ENCODE measurements around the gene SLC9A6. TPM values are rescaled to one million over a fixed set of nuclear protein-coding genes. Genes with fewer than 3 reads are reported as not detected.

SLC9A6 gene
- total and polyA plus RNA-seq, 2 donors (not counting 1 experiment from before 2014, with no cell fraction given), result 22.2 to 30.4 TPM

DNA sequence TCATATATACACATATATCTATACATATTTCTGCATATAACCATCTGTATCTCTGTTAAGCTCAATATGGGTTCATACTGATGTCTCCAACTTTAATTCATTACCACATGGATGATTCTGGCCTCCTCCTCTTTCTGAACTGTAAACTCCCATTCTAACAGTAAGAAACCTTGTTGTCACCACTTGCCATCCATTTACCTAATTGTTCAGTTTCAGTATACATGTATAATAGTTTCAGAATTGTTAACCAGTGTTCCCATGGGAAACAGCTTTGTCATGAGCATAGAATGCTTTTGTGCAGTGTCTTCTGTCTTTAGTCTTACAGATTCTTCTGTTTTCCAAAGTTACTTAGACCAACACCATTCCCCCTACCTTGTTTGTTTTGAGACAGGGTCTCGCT lies 35.9 kb downstream of the SLC9A6 start:
- Histone ChIP-seq H3K79me2 (ENCODE audit: control insufficient read depth, insufficient read depth, low read length) (no peaks in the 10 kb centered on the region), H2AFZ (ENCODE audit: low read length) (no peak overlapping the region), H3K9me3 (ENCODE audit: control insufficient read depth, insufficient read depth, low read depth, low read length) (no peaks in the 10 kb centered on the region), H4K20me1 (ENCODE audit: control insufficient read depth, extremely low read depth, insufficient read depth, low read length) (no peaks in the 10 kb centered on the region), H3K4me3 (replicated peaks in 1 of 4; ENCODE audit: control extremely low read depth in 1 of 4, insufficient read depth in 1 of 4, low read depth in 3 of 4, low read length in 4 of 4) (no peak overlapping the region), H3K27ac (ENCODE audit: insufficient read depth, low read length) (no peak overlapping the region), H3K27me3 (ENCODE audit: control insufficient read depth, insufficient read depth, low read length) (no peaks in the 10 kb centered on the region), H3K4me2 (ENCODE audit: extremely low read depth, insufficient read depth, low read length) (no peak overlapping the region), H3K9ac (ENCODE audit: insufficient read depth, low read length) (no peak overlapping the region), H3K4me1 (ENCODE audit: control insufficient read depth, extremely low read depth, insufficient read depth, low read length) (no peaks in the 10 kb centered on the region), H3K36me3 (ENCODE audit: control insufficient read depth, insufficient read depth, low read length) (no peaks in the 10 kb centered on the region)
- DNase-seq (ENCODE audit: low read depth in 2 of 2), result no peak
- no peak for TF ChIP-seq CTCF (conservative IDR thresholded peaks at IDR 0.05 in 1 of 2, IDR thresholded peaks at IDR 0.05 in 1 of 2; ENCODE audit: low read depth in 1 of 2, low read length in 2 of 2)
- TF ChIP-seq EZH2 (IDR thresholded peaks at IDR 0.05; ENCODE audit: low read length, missing control alignments), result no peak

GRCh38 chrX:136021903-136022302 lies 36.7 kb downstream of the SLC9A6 start:
- Histone ChIP-seq H4K20me1 (ENCODE audit: control insufficient read depth, extremely low read depth, insufficient read depth, low read length) (no peaks in the 10 kb centered on the region), H2AFZ (ENCODE audit: low read length) (no peak overlapping the region), H3K27me3 (ENCODE audit: control insufficient read depth, insufficient read depth, low read length) (no peaks in the 10 kb centered on the region), H3K4me3 (replicated peaks in 1 of 4; ENCODE audit: control extremely low read depth in 1 of 4, insufficient read depth in 1 of 4, low read depth in 3 of 4, low read length in 4 of 4) (no peak overlapping the region), H3K9me3 (ENCODE audit: control insufficient read depth, insufficient read depth, low read depth, low read length) (no peaks in the 10 kb centered on the region), H3K9ac (ENCODE audit: insufficient read depth, low read length) (no peak overlapping the region), H3K27ac (ENCODE audit: insufficient read depth, low read length) (no peak overlapping the region), H3K79me2 (ENCODE audit: control insufficient read depth, insufficient read depth, low read length) (no peaks in the 10 kb centered on the region), H3K4me2 (ENCODE audit: extremely low read depth, insufficient read depth, low read length) (no peak overlapping the region), H3K4me1 (ENCODE audit: control insufficient read depth, extremely low read depth, insufficient read depth, low read length) (no peaks in the 10 kb centered on the region), H3K36me3 (ENCODE audit: control insufficient read depth, insufficient read depth, low read length) (no peaks in the 10 kb centered on the region)
- TF ChIP-seq EZH2 (IDR thresholded peaks at IDR 0.05; ENCODE audit: low read length, missing control alignments) (no peak), CTCF (conservative IDR thresholded peaks at IDR 0.05 in 1 of 2, IDR thresholded peaks at IDR 0.05 in 1 of 2; ENCODE audit: low read depth in 1 of 2, low read length in 2 of 2) (no peak)
- no peak for DNase-seq (ENCODE audit: low read depth in 2 of 2)

DNA sequence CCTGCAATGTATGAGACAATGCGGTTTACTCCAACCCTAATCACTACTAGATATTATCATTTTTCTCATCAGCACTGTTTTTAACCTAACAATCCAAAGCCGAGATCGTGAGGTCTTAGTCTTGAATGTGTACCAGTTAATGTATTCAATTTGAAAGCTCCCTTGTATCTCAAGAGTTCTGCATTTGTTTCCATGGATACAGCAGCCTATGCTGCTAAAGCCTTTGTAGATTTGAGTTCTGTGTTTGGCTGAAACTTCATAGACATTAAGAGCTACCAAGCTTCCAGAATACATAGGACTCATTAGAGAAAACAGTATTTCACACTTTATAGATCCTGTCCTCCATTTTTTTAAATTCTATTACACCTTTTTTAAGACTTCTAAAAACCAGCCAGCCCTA lies 39.9 kb downstream of the SLC9A6 start:
- Histone ChIP-seq H3K9ac (ENCODE audit: insufficient read depth, low read length) (no peak overlapping the region), H3K79me2 (ENCODE audit: control insufficient read depth, insufficient read depth, low read length) (no peaks in the 10 kb centered on the region), H4K20me1 (ENCODE audit: control insufficient read depth, extremely low read depth, insufficient read depth, low read length) (no peaks in the 10 kb centered on the region), H3K36me3 (ENCODE audit: control insufficient read depth, insufficient read depth, low read length) (no peaks in the 10 kb centered on the region), H2AFZ (ENCODE audit: low read length) (no peak overlapping the region), H3K27ac (ENCODE audit: insufficient read depth, low read length) (no peak overlapping the region), H3K27me3 (ENCODE audit: control insufficient read depth, insufficient read depth, low read length) (no peaks in the 10 kb centered on the region), H3K4me2 (ENCODE audit: extremely low read depth, insufficient read depth, low read length) (no peak overlapping the region), H3K4me1 (ENCODE audit: control insufficient read depth, extremely low read depth, insufficient read depth, low read length) (peaks cover 4% of the 10 kb centered on the region), H3K9me3 (ENCODE audit: control insufficient read depth, insufficient read depth, low read depth, low read length) (no peaks in the 10 kb centered on the region), H3K4me3 (replicated peaks in 1 of 4; ENCODE audit: control extremely low read depth in 1 of 4, insufficient read depth in 1 of 4, low read depth in 3 of 4, low read length in 4 of 4) (no peak overlapping the region)
- TF ChIP-seq EZH2 (IDR thresholded peaks at IDR 0.05; ENCODE audit: low read length, missing control alignments) (no peak), CTCF (conservative IDR thresholded peaks at IDR 0.05 in 1 of 2, IDR thresholded peaks at IDR 0.05 in 1 of 2; ENCODE audit: low read depth in 1 of 2, low read length in 2 of 2) (no peak)
- DNase-seq (ENCODE audit: low read depth in 2 of 2), result no peak

Measured in fibroblast of lung (primary cell).